Omental fat pad (tissue), 4 donors: ENCODE measurements around the gene SPATA4. TPM values are rescaled to one million over a fixed set of nuclear protein-coding genes. Genes with fewer than 3 reads are reported as not detected.

Source experiments
- ATAC-seq: fragments of 150-250 bp; one replicate; pipeline ENCODE4 v1.9.1; 2016; ENCODE audit warnings: mild to moderate bottlenecking, moderate library complexity; ENCODE audit not compliant: low FRiP score
- DNase-seq: peaks from one replicate; pipeline ENCODE4 v3.0.0-alpha.2; 2019; ENCODE audit warnings: low spot score
- CTCF ChIP-seq, 3 donors: fragments of 450-650 bp; IDR thresholded peaks; one replicate each; pipeline ENCODE4 v1.5.1; 2016 to 2017; ENCODE audit warnings: antibody characterized with exemption in 3 of 3, mild to moderate bottlenecking in 3 of 3, moderate library complexity in 2 of 3
- total RNA-seq, 4 donors: library from RNA; depleted of rRNA; stranded (reverse); fragments of >200 nt; gene quantifications; one replicate each; pipeline ENCODE4 v1.1.0, GENCODE V29; 2016

Gene SPATA4
- not detected for total RNA-seq

GRCh38 chr4:176195184-176195978 is at the start of gene SPATA4:
TSS of gene SPATA4 (minus strand) at chr4:176195585. CDS start at chr4:176195562, 23 bp downstream.
- ATAC-seq (peak; percentile 99), DNase-seq (peak; percentile 80)
- TF ChIP-seq CTCF (IDR thresholded peaks at IDR 0.05), result no peak

- no peak for TF ChIP-seq CTCF (IDR thresholded peaks at IDR 0.05)
- ATAC-seq (no peak), DNase-seq (no peak)
Observed at GRCh38 chr4:176242764-176243347, 47.5 kb upstream of the SPATA4 start.

- ATAC-seq, result no peak
- TF ChIP-seq CTCF (IDR thresholded peaks at IDR 0.05), result no peak
- DNase-seq, result no peak
Observed at GRCh38 chr4:176241703-176242102, 46.3 kb upstream of the SPATA4 start.

- DNase-seq (no peak), ATAC-seq (no peak)
- TF ChIP-seq CTCF (IDR thresholded peaks at IDR 0.05), result no peak
Observed at GRCh38 chr4:176238826-176239225, 43.4 kb upstream of the SPATA4 start.

GRCh38 chr4:176238157-176238610 is 42.8 kb upstream of the SPATA4 start:
- no peak for TF ChIP-seq CTCF (IDR thresholded peaks at IDR 0.05)
- ATAC-seq, result no peak
- no peak for DNase-seq

GRCh38 chr4:176236946-176237345 is 41.6 kb upstream of the SPATA4 start:
- DNase-seq (no peak), ATAC-seq (no peak)
- TF ChIP-seq CTCF (IDR thresholded peaks at IDR 0.05), result no peak

GRCh38 chr4:176230836-176231235 is 35.5 kb upstream of the SPATA4 start:
- no peak for TF ChIP-seq CTCF (IDR thresholded peaks at IDR 0.05)
- ATAC-seq (no peak), DNase-seq (no peak)
